SK-N-SH (cell line): ENCODE measurements around the gene STC2. TPM values are rescaled to one million over a fixed set of nuclear protein-coding genes. Genes with fewer than 3 reads are reported as not detected.

Experiments
- CTCF ChIA-PET: fragments of 300-600, 350-600 bp; formaldehyde crosslinking; extraction: SDS; loops from one replicate; lab custom pipeline; 2021; lab: Yijun Ruan, JAX
- POLR2A ChIA-PET: fragments of 350-600 bp; sonication (Branson Sonifier 250); formaldehyde crosslinking; extraction: SDS; loops from one replicate; lab custom pipeline; 2020; ENCODE audit warnings: antibody characterized with exemption, inconsistent platforms; lab: Yijun Ruan, JAX
- DNase-seq: peaks from one replicate; pipeline ENCODE4 v3.0.0; 2012
- H2AFZ ChIP-seq: fragments of 200-600 bp; sonication (generic); 2 replicates; pipeline ENCODE4 v1.8.1; 2016; ENCODE audit warnings: antibody characterized with exemption, mild to moderate bottlenecking, low read depth
- H3F3A ChIP-seq: fragments of 200-600 bp; sonication (generic); replicated peaks from 2 replicates; pipeline ENCODE3; 2016; ENCODE audit warnings: antibody characterized with exemption, mild to moderate bottlenecking; ENCODE audit not compliant: insufficient read depth
- H3K27ac ChIP-seq, 2 experiments: fragments of 200-500 bp in 1 of 2; fragments of 200-600 bp in 1 of 2; sonication (Bioruptor generic) in 1 of 2; sonication (generic), shearing (Covaris generic) in 1 of 2; 2 replicates each; pipeline versions ENCODE4 v1.5.1 to v1.6.1; 2014 to 2016; ENCODE audit warnings: low read depth in 2 of 2, inconsistent platforms in 1 of 2, low read length in 1 of 2, mild to moderate bottlenecking in 1 of 2, mixed read lengths in 1 of 2
- H3K27me3 ChIP-seq: fragments of 200-600 bp; sonication (generic), shearing (Covaris generic); 2 replicates; pipeline ENCODE4 v1.6.1; 2016; ENCODE audit warnings: mixed run types; ENCODE audit not compliant: insufficient read depth
- H3K36me3 ChIP-seq, 2 experiments: fragments of 200-500 bp in 1 of 2; fragments of 200-600 bp in 1 of 2; sonication (Bioruptor generic) in 1 of 2; sonication (generic) in 1 of 2; replicated peaks in 1 of 2; 2 replicates each; pipeline versions ENCODE3 to v1.5.1; 2014 to 2016; ENCODE audit warnings: low read length in 1 of 2, mild to moderate bottlenecking in 1 of 2; ENCODE audit not compliant: insufficient read depth in 2 of 2, control insufficient read depth in 1 of 2
- H3K4me1 ChIP-seq, 2 experiments: fragments of 200-500 bp in 1 of 2; fragments of 200-600 bp in 1 of 2; sonication (Bioruptor generic) in 1 of 2; sonication (generic), shearing (Covaris generic) in 1 of 2; 2 replicates each; pipeline versions ENCODE4 v1.5.1 to v1.6.1; 2014 to 2016; ENCODE audit warnings: low read depth in 1 of 2, low read length in 1 of 2, mixed run types in 1 of 2; ENCODE audit not compliant: insufficient read depth in 2 of 2, control insufficient read depth in 1 of 2
- H3K4me2 ChIP-seq: fragments of 200-600 bp; sonication (generic), shearing (Covaris generic); 2 replicates; pipeline ENCODE4 v1.6.1; 2017; ENCODE audit warnings: mixed run types
- H3K4me3 ChIP-seq, 2 experiments: fragments of 200-500 bp in 1 of 2; fragments of 200-600 bp in 1 of 2; sonication (Bioruptor generic) in 1 of 2; sonication (generic), shearing (Covaris generic) in 1 of 2; 2 replicates each; pipeline versions ENCODE4 v1.5.1 to v1.8.1; 2014 to 2016; ENCODE audit warnings: low read depth in 2 of 2, inconsistent platforms in 1 of 2, low read length in 1 of 2, mild to moderate bottlenecking in 1 of 2, mixed read lengths in 1 of 2, moderate library complexity in 1 of 2
- H3K79me2 ChIP-seq: fragments of 200-600 bp; sonication (generic); 2 replicates; pipeline ENCODE4 v1.8.1; 2017; ENCODE audit warnings: mild to moderate bottlenecking; ENCODE audit not compliant: insufficient read depth
- H3K9ac ChIP-seq: fragments of 200-600 bp; sonication (generic); 2 replicates; pipeline ENCODE4 v1.6.1; 2017; ENCODE audit warnings: mixed run types
- H3K9me2 ChIP-seq: fragments of 200-600 bp; sonication (generic); 2 replicates; pipeline ENCODE4 v1.6.1; 2017; ENCODE audit warnings: mixed run types
- H3K9me3 ChIP-seq: fragments of 200-600 bp; sonication (generic); 2 replicates; pipeline ENCODE4 v1.6.1; 2017; ENCODE audit warnings: mixed run types, mild to moderate bottlenecking, moderate library complexity
- H4K20me1 ChIP-seq: fragments of 200-600 bp; sonication (generic); 2 replicates; pipeline ENCODE4 v1.6.1; 2017; ENCODE audit warnings: mild to moderate bottlenecking, mixed run types; ENCODE audit not compliant: insufficient read depth
- CHD2 ChIP-seq: fragments of 150-350 bp; IDR thresholded peaks from 2 replicates; pipeline ENCODE4 v1.6.1; 2018; ENCODE audit warnings: low read length; ENCODE audit not compliant: partially characterized antibody
- EP300 ChIP-seq, 2 experiments: IDR thresholded peaks; 2 replicates each; pipeline versions ENCODE4 v1.4.0 to v1.6.1; 2012; ENCODE audit warnings: borderline replicate concordance in 1 of 2, low read depth in 1 of 2, low read length in 1 of 2
- FOSL2 ChIP-seq: IDR thresholded peaks from 2 replicates; pipeline ENCODE4 v1.4.0; 2012; ENCODE audit warnings: low read depth, mild to moderate bottlenecking, moderate library complexity, borderline replicate concordance
- FOXM1 ChIP-seq: IDR thresholded peaks from 2 replicates; pipeline ENCODE4 v1.4.0; 2012; ENCODE audit warnings: low read depth, mild to moderate bottlenecking
- MAX ChIP-seq: IDR thresholded peaks from 2 replicates; pipeline ENCODE4 v1.4.0; 2012; ENCODE audit warnings: low read depth
- MXI1 ChIP-seq: IDR thresholded peaks from 2 replicates; pipeline ENCODE4 v1.6.1; 2012; ENCODE audit warnings: mild to moderate bottlenecking, low read depth, low read length, improper control_type of control experiment
- NFIC ChIP-seq: IDR thresholded peaks from 2 replicates; pipeline ENCODE4 v1.4.0; 2012; ENCODE audit warnings: borderline replicate concordance
- RAD21 ChIP-seq: IDR thresholded peaks from 2 replicates; pipeline ENCODE4 v1.6.1; 2012; ENCODE audit warnings: mild to moderate bottlenecking, low read length
- RCOR1 ChIP-seq: fragments of 150-350 bp; IDR thresholded peaks from 2 replicates; pipeline ENCODE4 v1.6.1; 2017; ENCODE audit warnings: antibody characterized with exemption, low read length
- RXRA ChIP-seq: IDR thresholded peaks from 2 replicates; pipeline ENCODE4 v1.4.0; 2012; ENCODE audit warnings: low read depth, mild to moderate bottlenecking, borderline replicate concordance
- TAF1 ChIP-seq: IDR thresholded peaks from 2 replicates; pipeline ENCODE4 v1.6.1; 2012; ENCODE audit warnings: low read depth, mild to moderate bottlenecking, low read length, moderate library complexity, borderline replicate concordance
- WGBS: methylation state at CpG from one replicate; pipeline ENCODE4 v1.1.6; 2017; ENCODE audit warnings: low lambda C conversion rate; 5-methylcytosine and 5-hydroxymethylcytosine counted together
- polyA plus RNA-seq, 3 experiments: library from polyadenylated mRNA; depleted of rRNA; stranded (reverse); fragments of >200 nt; gene quantifications; 2 replicates each; pipeline ENCODE4 v1.2.3, GENCODE V29; 2012
- TF ChIP-seq, protein P1 (sequence below): IDR thresholded peaks from 2 replicates; pipeline ENCODE4; 2012
- TF ChIP-seq, protein P2 (sequence below): fragments of 200-600 bp; sonication (generic); IDR thresholded peaks from 2 replicates; pipeline ENCODE4 v1.6.1; 2017; ENCODE audit warnings: antibody characterized with exemption, mild to moderate bottlenecking, moderate library complexity
- TF ChIP-seq, protein P3 (sequence below): fragments of 150-350 bp; IDR thresholded peaks from 2 replicates; pipeline ENCODE4 v1.6.1; 2017; ENCODE audit warnings: antibody characterized with exemption, low read length, low read depth, borderline replicate concordance

Gene STC2
- polyA plus RNA-seq, 1 of the 3 experiments (the other 2 are of a cell fraction) = 5.9 TPM

DNA sequence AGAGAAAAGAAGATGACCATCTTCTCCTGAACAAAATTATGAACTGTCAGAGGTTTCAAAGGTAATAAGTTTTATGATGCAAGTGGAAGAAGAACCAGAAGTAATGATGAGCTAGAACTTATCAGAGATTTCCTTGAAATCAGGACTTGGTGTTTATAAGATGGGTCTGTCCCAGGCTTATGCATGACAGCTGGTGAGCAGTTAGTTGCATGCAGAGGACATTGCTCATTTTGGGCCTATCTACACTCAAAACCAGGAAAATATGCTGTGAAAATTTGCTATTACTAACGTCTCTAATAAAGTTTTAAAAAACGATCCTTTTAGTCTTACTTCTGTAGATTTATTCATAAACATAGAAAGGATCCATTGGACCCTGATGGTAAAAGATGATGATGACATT lies 6.6 kb upstream of the STC2 start:
- H3K36me3 ChIP-seq = no peaks in the 10 kb centered on the region
- no peaks in the 10 kb centered on the region for H3K9me3 ChIP-seq
- H3K27me3 ChIP-seq = no peaks in the 10 kb centered on the region
- H4K20me1 ChIP-seq = no peaks in the 10 kb centered on the region
- 86% methylated on average over 2 of the region's 2 CpGs for WGBS
- no peak overlapping the region for H3K4me3 ChIP-seq
- H3K27ac ChIP-seq = peak overlapping the region in 1 of 2 experiments; percentile 76; a peak in 2 of 4 replicates
- ChIA-PET CTCF (interaction anchor here (13.7 kb wide), 1 partner anchor 37 kb away, joined by 503 read pairs; no protein-coding TSS in a partner anchor), POLR2A (no interaction called here)
- H3K79me2 ChIP-seq = no peaks in the 10 kb centered on the region
- peaks cover 26% of the 10 kb centered on the region for H3F3A ChIP-seq
- DNase-seq = no peak
- peaks cover 0 to 3% of the 10 kb centered on the region in 2 experiments; a peak in 1 of 4 replicates for H3K4me1 ChIP-seq
- 0 out of 2 replicates have a peak overlapping the region, but pooled peaks have one; percentile 37 for H2AFZ ChIP-seq
- no peaks in the 10 kb centered on the region for H3K9me2 ChIP-seq
- H3K9ac ChIP-seq = no peak overlapping the region
- TF ChIP-seq FOXM1 (no peak), NFIC (no peak)
- TF ChIP-seq, protein P1, sequence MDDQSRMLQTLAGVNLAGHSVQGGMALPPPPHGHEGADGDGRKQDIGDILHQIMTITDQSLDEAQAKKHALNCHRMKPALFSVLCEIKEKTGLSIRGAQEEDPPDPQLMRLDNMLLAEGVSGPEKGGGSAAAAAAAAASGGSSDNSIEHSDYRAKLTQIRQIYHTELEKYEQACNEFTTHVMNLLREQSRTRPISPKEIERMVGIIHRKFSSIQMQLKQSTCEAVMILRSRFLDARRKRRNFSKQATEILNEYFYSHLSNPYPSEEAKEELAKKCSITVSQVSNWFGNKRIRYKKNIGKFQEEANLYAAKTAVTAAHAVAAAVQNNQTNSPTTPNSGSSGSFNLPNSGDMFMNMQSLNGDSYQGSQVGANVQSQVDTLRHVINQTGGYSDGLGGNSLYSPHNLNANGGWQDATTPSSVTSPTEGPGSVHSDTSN = no peak
- TF ChIP-seq, all 33 proteins: peak for 0
- H3K4me2 ChIP-seq = no peak overlapping the region

DNA sequence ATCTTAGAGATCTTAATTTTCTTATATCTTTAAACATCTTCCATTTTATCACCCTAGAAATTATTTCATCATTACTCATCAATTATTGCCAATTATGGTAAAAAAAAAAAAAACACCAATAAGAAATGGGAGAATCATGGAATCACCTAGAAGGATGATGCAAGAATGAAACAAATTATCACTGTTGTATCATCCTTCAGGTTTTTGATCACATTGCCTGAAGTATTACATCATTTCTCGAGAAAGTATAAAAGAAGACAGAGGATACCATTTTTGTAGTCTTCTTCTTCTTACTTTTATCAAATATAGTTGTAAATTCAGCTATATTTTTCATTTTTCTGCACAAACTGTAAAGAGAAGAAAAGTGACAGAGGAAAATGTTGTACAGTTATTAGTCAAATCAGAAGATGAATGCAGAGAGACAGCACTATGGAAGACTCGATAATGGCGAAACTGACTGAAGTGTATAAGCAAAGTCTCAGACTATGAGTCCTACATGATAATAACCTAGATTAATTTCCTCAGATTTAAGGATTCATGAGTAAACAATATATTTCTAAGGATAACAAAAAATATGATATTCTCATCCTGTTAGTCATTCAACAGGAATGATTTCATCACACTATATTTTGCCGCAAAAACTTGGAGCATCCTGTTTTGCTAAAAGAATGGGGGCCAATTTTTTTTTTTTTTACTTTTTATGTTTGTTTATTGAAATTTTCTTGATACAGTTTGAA lies 5.9 kb upstream of the STC2 start:
- no peak overlapping the region for H2AFZ ChIP-seq
- TF ChIP-seq TAF1 (no peak), FOSL2 (peak; percentile 13; the same call in 1 of the 2 replicates), NFIC (peak; percentile 8; the same call in 1 of the 2 replicates)

DNA sequence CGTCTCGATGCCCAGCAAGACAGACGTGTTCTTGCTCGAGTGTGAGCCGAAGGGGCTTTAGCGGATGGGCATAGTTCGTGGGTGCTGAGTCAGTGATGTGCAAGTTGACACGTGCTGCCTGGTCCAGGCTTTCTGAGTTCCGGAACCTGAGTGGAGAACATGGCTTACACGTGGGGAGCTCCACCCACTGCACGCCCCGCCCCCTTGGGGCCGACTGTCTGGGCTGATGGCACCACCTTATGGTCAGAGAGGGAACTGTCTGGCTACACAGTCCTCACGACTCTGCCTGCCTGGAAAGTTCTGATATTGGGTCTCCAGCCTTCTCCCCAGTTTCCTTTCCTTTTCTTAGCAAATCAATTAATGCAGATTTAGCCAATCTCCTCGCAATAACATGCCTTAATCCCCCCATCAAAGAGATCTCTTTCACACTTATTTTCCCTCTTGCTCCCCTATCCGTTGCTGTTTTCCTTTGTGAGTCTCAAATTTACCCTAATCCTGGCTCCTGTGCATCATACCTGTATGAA lies 3.8 kb upstream of the STC2 start:
- 61% methylated on average over 12 of the region's 16 CpGs for WGBS
- H2AFZ ChIP-seq = no peak overlapping the region
- H3K4me3 ChIP-seq = peak overlapping the region in 1 of 2 experiments; percentile 30; a peak in 1 of 4 replicates
- no peaks in the 10 kb centered on the region for H3K27me3 ChIP-seq
- peaks cover 26% of the 10 kb centered on the region for H3F3A ChIP-seq
- ChIA-PET CTCF (interaction anchor here (0.5 to 13.7 kb wide), 32 partner anchors 9 to 1267 kb away, joined by 3 to 503 read pairs (median 4); partner anchors contain the start of gene ATP6V0E1), POLR2A (interaction anchor here (0.6 to 1.0 kb wide), 3 partner anchors 16 to 348 kb away, joined by 3 to 7 read pairs (median 4); partner anchors contain the start of gene ATP6V0E1)
- no peak overlapping the region for H3K4me2 ChIP-seq
- H3K79me2 ChIP-seq = peaks cover 8% of the 10 kb centered on the region; the same call in 1 of the 2 replicates
- peaks cover 0 to 20% of the 10 kb centered on the region in 2 experiments; a peak in 1 of 4 replicates for H3K4me1 ChIP-seq
- no peaks in the 10 kb centered on the region for H3K9me3 ChIP-seq
- no peaks in the 10 kb centered on the region for H3K9me2 ChIP-seq
- H4K20me1 ChIP-seq = no peaks in the 10 kb centered on the region
- no peaks in the 10 kb centered on the region for H3K36me3 ChIP-seq
- H3K27ac ChIP-seq = no peak overlapping the region; a peak in 1 of 4 replicates
- H3K9ac ChIP-seq = no peak overlapping the region
- peak; percentile 91 for DNase-seq
- TF ChIP-seq CHD2 (peak; percentile 45), RAD21 (peak; percentile 99), MAX (peak; percentile 90), MXI1 (peak; percentile 98), RXRA (no peak), FOSL2 (no peak), RCOR1 (peak; percentile 41; the same call in 1 of the 2 replicates), EP300 (IDR thresholded peaks at IDR 0.05; ENCODE audit: borderline replicate concordance in 1 of 2, low read depth in 1 of 2, low read length in 1 of 2) (no peak)
- TF ChIP-seq, protein P2, sequence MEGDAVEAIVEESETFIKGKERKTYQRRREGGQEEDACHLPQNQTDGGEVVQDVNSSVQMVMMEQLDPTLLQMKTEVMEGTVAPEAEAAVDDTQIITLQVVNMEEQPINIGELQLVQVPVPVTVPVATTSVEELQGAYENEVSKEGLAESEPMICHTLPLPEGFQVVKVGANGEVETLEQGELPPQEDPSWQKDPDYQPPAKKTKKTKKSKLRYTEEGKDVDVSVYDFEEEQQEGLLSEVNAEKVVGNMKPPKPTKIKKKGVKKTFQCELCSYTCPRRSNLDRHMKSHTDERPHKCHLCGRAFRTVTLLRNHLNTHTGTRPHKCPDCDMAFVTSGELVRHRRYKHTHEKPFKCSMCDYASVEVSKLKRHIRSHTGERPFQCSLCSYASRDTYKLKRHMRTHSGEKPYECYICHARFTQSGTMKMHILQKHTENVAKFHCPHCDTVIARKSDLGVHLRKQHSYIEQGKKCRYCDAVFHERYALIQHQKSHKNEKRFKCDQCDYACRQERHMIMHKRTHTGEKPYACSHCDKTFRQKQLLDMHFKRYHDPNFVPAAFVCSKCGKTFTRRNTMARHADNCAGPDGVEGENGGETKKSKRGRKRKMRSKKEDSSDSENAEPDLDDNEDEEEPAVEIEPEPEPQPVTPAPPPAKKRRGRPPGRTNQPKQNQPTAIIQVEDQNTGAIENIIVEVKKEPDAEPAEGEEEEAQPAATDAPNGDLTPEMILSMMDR = peak; percentile 91
- TF ChIP-seq, protein P3, sequence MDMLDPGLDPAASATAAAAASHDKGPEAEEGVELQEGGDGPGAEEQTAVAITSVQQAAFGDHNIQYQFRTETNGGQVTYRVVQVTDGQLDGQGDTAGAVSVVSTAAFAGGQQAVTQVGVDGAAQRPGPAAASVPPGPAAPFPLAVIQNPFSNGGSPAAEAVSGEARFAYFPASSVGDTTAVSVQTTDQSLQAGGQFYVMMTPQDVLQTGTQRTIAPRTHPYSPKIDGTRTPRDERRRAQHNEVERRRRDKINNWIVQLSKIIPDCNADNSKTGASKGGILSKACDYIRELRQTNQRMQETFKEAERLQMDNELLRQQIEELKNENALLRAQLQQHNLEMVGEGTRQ = peak; percentile 34; the same call in 1 of the 2 replicates

More for the DNA sequence above, 5.9 kb upstream of the STC2 start:
- no peaks in the 10 kb centered on the region for H3K27me3 ChIP-seq
- POLR2A ChIA-PET = no interaction called here
- no peak for DNase-seq
- peak overlapping the region; percentile 3; the same call in 1 of the 2 replicates for H3K4me2 ChIP-seq
- H3K79me2 ChIP-seq = no peaks in the 10 kb centered on the region
- no peaks in the 10 kb centered on the region for H3K9me2 ChIP-seq
- no peak overlapping the region for H3K4me3 ChIP-seq
- H3K4me1 ChIP-seq = peaks cover 0 to 5% of the 10 kb centered on the region in 2 experiments; a peak in 1 of 4 replicates
- CTCF ChIA-PET = interaction anchor here (6.5 to 13.7 kb wide), 2 partner anchors 19 to 36 kb away, joined by 105 to 503 read pairs; no protein-coding TSS in a partner anchor
- H3F3A ChIP-seq = peaks cover 26% of the 10 kb centered on the region
- peak overlapping the region in 1 of 2 experiments; percentile 76; a peak in 2 of 4 replicates for H3K27ac ChIP-seq
- no peaks in the 10 kb centered on the region for H3K36me3 ChIP-seq
- 56% methylated on average over 4 of the region's 4 CpGs for WGBS
- H3K9me3 ChIP-seq = no peaks in the 10 kb centered on the region
- no peaks in the 10 kb centered on the region for H4K20me1 ChIP-seq
- peak overlapping the region; percentile 1; the same call in 1 of the 2 replicates for H3K9ac ChIP-seq
